ENCODE results near the gene GLG1.

DNA sequence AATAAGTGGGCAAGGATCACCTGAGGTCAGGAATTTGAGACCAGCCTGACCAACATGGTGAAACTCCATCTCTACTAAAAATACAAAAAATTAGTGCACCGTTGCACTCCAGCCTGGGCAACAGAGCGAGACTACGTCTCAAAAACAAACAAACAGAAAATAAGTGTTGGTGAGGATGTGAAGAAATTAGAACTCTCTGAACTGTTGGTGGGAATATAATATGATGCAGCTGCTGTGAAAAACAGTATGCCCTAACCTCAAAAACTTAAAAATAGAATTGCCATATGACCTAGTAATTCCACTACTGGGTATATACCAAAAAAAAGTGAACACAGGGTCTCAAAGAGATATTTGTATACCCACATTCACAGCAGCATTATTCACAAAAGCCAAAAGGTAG, 26.1 kb downstream of the GLG1 start:
- TF ChIP-seq CTCF (IDR thresholded peaks at IDR 0.05 in 4 of 5, conservative IDR thresholded peaks at IDR 0.05 in 1 of 5) (no peak), POLR2A (IDR thresholded peaks at IDR 0.05) (no peak)
